8988T (cell line): ENCODE results near the gene LRRC3B.
A peak's percentile ranks its signal among the peaks of the same experiment; 100 is the strongest.

Experiments
- DNase-seq: peaks from one replicate; pipeline ENCODE4 v3.0.0; 2011

LRRC3B gene

DNA sequence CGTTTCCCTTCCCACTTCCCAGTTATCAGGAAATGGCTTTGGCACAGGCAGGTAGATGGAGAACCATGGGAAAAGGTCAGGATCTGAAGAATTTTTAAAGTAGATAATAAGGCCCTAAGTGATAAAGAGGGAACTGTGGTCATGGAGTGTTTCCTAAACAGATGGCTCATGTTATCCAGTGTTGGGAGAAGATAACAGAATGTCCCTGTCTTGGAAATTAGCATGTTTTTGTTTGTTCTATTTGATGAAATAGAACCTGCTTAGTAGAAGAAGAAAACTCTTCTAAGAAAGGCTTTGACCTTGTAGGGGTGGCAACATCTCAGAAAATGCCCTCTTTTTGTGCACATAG lies 8.8 kb downstream of the LRRC3B start:
- DNase-seq: no peak

DNA sequence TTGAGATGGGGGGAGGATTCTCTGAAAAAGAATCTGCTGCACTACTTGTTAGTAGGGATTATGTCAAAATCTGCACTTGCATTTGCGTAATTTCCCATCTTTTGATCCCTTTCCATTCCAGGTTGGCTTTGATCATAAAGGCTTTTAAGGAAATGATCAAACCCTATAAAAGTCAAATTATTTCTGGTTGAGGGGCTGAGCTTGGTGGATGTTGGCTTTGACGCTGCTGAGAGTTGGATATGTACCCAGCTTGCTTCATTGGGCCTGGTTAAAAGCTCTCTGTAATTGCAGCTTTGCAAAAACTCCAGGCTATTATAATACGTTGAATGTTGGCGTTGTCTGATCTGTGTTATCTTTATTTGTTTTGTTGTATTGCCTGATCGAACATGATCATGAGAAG lies 12.0 kb downstream of the LRRC3B start:
- no peak for DNase-seq

GRCh38 chr3:26636096-26636727 lies 13.6 kb downstream of the LRRC3B start:
- DNase-seq: no peak

DNA sequence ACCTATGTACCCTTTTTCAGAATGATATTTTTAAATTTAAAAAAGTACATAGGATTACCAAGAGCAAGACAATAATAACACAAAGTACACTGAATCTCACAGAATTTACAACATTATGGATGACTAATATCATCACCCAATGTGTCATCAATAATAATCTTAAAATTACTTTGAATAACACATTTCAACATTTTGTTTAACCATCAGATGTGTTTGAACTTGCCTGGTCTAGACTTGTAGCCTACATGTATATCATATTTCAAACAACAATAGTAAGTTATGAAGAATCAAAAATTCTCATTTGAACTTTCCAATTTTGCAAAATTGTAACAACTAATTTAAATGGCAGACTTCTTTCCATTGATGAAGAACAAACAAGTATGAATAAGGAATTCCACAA lies 15.1 kb downstream of the LRRC3B start:
- DNase-seq: no peak

GRCh38 chr3:26638113-26638512 lies 15.5 kb downstream of the LRRC3B start:
- DNase-seq: no peak

DNA sequence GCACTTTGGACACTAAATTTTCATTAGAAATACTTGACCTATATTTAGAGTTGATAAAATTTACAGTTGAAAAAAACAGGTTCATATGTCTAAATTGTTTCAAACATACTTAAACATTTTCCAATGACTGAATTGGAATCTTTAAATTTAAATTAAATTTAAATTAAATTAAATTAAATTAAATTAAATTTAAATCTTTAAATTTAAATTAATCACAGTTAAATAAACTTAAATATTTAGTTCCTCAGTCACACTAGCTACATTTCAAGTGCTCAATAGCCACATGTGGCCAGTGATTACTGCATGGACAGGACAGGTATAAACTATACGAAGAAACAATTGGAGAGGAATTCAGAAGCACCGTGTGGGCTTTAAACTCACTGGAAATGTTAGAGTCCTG lies 16.8 kb downstream of the LRRC3B start:
- DNase-seq: no peak

DNA sequence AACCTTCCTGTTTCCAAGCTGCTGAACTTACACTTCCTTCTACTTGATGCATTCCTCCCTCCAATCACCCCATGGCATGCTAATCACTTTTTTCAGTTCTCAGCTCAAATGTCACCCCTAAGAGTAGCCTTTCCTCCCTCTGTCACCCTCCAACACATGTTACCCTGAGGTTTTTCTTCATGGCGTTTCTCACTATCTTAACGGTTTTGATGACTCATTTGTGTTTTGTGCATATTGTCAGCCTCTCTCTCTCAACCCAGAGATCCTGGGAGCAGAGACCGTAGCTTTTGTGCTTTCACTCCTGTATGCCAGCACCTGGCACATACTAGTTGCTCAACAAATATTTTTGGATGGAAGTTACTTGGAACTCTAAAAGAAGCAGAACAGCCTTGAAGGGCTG lies 24.5 kb downstream of the LRRC3B start:
- DNase-seq: no peak

DNA sequence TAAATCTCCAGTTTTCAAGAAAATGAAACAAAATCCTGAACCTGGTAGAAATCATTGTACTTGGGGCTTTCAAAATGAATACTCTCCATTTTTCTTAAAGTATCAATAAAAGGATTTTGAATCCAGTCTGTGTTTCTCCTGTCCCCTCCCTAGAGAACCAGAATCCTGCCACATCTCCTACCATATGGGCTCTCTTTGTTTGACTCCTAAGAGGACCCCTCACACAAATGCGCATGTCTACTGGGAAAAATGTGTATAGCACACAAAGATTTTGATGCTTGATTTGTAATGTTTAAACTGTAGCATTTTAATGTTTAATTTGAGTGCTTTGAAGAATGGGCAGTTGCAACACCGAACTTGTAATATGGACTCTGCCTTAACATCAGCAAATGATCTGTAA lies 25.9 kb downstream of the LRRC3B start:
- no peak for DNase-seq

DNA sequence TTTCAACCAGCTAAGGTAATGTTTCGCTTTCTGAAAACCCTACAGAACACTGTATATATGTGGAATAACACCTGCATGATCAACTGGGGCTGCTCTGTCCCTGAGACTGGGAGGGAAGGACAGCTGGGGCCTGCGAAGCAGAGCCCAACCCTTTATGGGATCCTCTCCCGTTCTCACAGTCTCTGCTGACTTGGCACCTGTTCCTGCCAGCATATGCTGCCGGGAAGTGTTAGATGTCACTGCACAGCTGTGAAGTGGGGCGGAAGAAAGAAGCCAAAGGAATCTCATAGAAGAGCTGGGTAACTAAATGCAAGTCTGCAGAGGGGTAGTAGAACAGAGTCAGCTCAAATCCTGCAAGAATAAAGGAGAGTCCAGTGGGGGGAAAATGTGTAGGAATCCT lies 29.6 kb downstream of the LRRC3B start:
- no peak for DNase-seq

GRCh38 chr3:26653811-26654425 lies 31.3 kb downstream of the LRRC3B start:
- DNase-seq: no peak

- DNase-seq: no peak
These were observed 32.7 kb downstream of the LRRC3B start for GRCh38 chr3:26655231-26655630.

DNA sequence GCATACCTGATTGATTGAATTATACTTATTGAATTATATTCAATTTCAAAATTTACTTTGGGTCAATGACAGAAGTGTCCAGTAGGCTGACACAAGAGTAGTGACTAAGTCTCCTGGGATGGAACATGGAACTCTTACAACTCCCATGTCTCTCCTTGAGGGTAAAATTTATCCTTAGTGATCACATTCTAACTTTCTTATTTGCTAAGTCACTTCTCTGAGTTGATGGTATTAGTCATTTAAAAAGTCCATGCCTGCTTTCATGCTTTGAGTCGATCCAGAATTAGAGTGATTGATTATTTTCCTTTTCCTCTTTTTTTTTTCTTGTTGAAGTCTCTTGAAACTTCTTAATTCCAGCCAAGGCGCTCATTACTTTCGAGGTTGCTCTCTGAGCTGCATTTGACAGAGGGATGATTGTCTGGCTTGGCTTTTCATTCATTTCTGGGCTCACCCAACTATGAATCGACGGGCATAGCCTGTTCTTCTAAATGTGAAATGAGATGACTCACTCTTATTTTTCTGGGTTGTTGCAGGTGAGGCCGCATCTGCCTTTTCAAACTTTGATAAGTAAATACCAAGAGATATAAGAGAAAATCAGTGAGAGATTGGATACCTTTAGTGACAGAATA lies 34.9 kb downstream of the LRRC3B start:
- no peak for DNase-seq

GRCh38 chr3:26668171-26668570 lies 45.6 kb downstream of the LRRC3B start:
- no peak for DNase-seq

DNA sequence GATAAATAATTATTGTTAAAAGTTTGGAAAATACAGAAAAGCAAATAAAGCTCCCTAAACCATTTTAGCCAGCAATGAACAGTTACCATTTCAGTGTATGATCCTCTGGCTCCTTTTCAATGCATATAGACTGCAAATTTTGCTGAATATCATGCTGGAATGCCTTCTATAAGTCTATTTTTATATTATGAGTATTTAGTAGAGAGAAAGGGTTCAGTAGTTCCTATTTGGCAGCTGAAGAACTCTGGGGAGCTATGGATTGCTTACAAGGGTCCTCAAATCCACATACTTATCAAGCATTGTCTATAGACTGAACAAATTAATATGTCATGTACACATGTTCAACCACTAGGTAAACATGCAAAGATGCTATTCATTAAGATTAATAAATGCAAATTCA lies 46.1 kb downstream of the LRRC3B start:
- no peak for DNase-seq

GRCh38 chr3:26675336-26675735 lies 52.8 kb downstream of the LRRC3B start:
- DNase-seq: no peak

- no peak for DNase-seq
These were observed 59.1 kb downstream of the LRRC3B start for GRCh38 chr3:26681632-26682031.

DNA sequence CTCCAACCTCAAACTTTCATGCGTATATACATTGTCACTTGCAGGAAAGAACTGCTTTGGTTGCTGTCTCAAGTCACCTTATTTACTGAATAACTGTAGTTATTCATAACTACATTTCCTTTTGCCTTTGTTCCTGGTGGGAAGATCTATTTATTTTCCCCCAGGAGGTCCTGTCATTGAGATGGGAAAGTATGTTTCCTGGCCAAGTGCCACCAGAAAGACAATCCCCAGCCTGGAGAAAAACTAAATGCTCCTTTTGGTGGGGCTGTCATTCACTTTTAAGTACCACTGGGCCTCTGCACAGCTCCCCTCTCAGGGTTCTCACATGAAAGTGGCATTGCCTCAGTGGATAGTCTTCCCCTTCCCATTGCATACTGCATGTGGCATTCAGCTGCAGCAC lies 59.8 kb downstream of the LRRC3B start:
- no peak for DNase-seq

DNA sequence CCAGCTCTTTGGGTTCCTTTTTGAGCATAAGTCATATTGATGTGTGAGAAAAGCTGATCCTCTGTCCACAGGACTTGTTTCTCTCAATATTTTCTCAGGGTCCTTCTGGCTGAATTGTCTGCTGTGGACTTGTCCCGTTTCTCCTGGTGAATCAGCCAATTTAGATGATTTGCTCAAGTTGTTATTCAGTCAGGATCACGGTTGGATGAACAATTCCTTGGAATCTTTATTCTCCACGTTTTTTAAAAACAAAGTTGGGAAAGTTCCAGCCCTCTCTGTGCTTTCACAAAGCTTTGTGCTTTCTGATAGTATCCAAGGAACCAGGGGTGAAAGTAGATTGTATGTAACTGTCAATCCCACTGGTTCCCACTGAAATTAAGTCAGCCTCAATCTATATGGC lies 61.3 kb downstream of the LRRC3B start:
- DNase-seq: no peak

- no peak for DNase-seq
These were observed 64.9 kb downstream of the LRRC3B start for GRCh38 chr3:26687466-26687865.

DNA sequence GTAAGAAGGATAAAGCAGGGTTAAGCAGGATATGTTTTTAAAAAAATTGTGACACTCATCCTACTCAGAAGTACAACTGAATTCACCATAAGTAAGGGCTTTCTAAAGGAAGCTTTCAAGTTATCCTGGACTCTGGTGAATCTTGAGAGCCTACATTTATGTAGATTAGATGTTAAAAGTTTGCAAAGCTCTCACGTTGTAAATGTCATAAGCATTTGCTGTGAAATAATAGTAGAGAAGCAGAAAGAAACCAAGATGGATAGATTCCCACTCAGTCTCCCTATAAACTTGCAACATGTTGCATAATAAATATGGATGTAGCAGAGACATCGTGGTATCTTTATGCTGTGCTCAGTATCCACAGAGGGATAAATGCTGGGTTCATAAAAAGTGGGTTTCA lies 77.0 kb downstream of the LRRC3B start:
- no peak for DNase-seq

DNA sequence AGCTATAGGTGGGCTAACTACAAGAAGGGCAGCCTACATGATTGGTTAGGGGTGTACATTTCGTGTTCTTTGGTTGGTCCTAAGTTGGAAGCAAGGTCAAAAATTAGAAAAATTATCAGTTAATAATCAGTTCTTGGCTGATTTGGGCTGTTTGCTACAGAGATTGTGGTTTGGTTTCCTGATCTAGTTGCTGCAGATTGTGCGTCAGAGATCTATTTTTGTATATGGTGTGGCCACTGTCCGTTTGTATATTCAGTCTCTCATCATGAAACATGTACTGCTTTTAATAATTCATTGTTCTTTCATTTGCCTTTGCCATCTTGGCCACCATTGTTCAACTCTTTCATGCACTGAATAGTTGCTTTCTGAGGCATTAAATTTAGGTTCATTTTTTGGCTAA lies 80.9 kb downstream of the LRRC3B start:
- no peak for DNase-seq

DNA sequence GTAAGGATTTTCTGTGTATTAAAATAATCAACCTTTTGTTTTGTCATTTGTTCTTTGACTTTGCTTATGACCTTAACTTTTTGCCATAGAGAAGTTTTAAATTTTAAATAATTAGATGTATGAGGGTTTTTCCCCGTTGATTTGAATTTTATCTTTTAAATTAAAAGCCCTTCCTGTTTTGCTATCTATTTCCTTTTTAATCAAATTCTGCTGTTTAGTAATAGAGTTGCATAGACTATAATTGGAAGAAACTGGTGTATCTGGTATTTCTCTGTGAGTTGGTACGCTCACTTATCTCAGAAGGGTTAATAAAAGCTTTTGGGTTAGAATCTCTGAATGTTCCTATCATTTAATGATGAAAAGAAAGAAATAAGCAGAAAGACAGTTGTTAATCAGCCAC lies 82.2 kb downstream of the LRRC3B start:
- DNase-seq: no peak

- DNase-seq: no peak
These were observed 85.9 kb downstream of the LRRC3B start for GRCh38 chr3:26708501-26708900.

DNA sequence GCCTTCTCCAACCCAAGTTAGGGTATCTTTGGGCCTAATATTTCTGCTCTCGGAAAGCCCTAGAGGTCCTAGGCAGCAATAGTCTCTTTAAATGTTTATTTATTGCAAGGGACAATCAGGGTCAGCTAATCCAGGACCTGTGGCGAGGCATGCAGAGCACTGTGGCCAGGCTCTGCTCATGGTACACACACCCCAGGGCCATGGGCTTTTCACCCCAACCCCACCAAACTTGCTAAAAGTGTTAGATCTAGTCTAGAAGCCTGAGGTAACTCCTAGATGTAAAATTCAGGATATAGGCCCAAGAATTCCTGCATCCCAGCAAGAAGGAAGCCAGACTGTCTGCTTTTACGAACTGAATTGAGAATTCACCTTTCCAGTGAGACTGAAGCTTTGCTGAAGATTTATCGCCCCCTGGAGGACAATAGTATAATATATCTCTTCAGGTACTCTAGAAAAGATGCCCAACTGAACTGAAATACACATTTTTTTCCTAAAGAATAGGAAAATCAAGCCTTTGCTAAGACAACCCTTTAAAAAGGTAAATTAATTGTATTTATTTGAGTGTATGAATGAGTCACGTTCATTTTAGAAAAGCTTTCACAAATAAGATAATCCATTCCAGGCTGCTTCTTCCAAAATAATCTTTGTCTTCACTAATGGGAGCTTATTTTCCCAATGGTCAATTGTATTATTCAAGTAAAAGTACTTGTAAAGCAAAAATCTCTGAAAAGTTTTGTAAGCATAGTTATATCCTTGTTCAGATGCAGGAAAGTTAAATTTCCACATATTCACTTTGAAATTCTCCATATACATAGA lies 89.8 kb downstream of the LRRC3B start:
- peak; percentile 11 for DNase-seq
